SK-N-SH treated with all-trans-retinoic acid at 6 μM for 48 hours (cell line): ENCODE data around the gene SUPT4H1.

Experiments
- ESRRG ChIP-seq: fragments of 250-450 bp; sonication (Bioruptor Pico); IDR thresholded peaks from 2 replicates; pipeline ENCODE4 v1.6.1; 2021; ENCODE audit warnings: mild to moderate bottlenecking
- POU6F1 ChIP-seq: fragments of 250-450 bp; sonication (Bioruptor Pico); IDR thresholded peaks from 2 replicates; pipeline ENCODE4 v1.8.0; 2021; ENCODE audit warnings: low read depth, mild to moderate bottlenecking, moderate library complexity, borderline replicate concordance
- ZFP3 ChIP-seq: fragments of 250-450 bp; sonication (Bioruptor Pico); IDR thresholded peaks from 2 replicates; pipeline ENCODE4 v1.5.0; 2020; ENCODE audit warnings: mild to moderate bottlenecking, moderate library complexity
- ZFP30 ChIP-seq: fragments of 450-650 bp; formaldehyde crosslinking; IDR thresholded peaks from 2 replicates; pipeline ENCODE4 v1.5.0; 2022; ENCODE audit warnings: mild to moderate bottlenecking, moderate library complexity
- TF ChIP-seq, protein P1 (sequence below): fragments of 250-450 bp; sonication (Bioruptor Pico); IDR thresholded peaks from 2 replicates; pipeline ENCODE4 v1.5.1; 2021; ENCODE audit warnings: mild to moderate bottlenecking, moderate library complexity

DNA sequence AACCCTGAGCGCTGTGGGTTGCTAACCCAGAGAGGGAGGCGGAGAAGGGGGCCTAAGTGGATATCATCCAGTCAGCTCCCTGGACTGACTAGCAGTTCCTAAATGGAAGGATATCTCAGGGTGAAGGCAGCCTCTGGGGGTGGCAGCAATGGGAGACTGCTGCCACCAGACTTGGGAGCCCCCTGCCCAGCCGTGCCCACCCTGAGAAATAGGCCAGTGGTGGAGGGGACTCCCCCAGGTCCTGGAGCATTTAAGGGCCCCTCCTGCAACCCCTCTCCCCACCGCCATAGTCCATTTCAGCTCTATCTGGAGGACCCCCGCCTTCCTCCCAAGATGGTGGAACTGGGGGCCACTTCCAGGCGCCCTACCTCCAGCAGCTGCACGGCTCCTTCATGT, 31.8 kb downstream of the SUPT4H1 start:
- TF ChIP-seq ESRRG (CRISPR knock-in tag): no peak
- no peak for TF ChIP-seq ZFP30
- no peak for TF ChIP-seq POU6F1
- TF ChIP-seq, protein P1, sequence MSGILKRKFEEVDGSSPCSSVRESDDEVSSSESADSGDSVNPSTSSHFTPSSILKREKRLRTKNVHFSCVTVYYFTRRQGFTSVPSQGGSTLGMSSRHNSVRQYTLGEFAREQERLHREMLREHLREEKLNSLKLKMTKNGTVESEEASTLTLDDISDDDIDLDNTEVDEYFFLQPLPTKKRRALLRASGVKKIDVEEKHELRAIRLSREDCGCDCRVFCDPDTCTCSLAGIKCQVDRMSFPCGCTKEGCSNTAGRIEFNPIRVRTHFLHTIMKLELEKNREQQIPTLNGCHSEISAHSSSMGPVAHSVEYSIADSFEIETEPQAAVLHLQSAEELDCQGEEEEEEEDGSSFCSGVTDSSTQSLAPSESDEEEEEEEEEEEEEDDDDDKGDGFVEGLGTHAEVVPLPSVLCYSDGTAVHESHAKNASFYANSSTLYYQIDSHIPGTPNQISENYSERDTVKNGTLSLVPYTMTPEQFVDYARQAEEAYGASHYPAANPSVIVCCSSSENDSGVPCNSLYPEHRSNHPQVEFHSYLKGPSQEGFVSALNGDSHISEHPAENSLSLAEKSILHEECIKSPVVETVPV (CRISPR knock-in tag): no peak
- no peak for TF ChIP-seq ZFP3 (CRISPR knock-in tag)
